ENCODE results near the gene SPINK6.
A peak's percentile ranks its signal among the peaks of the same experiment; 100 is the strongest.

SPINK6 gene

DNA sequence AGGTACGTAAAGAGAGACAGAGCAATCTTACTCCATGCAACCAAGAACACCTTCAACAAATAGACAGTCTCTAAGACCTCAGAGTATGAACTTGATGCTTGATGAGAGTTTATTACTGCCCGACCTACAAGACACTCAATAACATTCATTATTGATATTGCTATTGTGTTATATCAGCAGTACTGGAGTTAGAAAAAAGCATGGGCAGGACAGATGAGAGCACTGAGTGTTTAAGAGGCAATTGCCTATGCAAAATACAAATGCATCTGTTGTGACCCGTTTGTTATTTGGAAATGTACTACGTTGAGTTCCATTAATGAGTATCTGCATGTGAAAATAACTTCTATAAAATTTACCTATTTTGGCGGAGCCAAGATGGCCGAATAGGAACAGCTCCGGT is 27.4 kb downstream of the SPINK6 start:
- no CpG with 5 or more reads among the region's 7 CpGs for WGBS (ENCODE audit: extremely low coverage, insufficient coverage, insufficient read length)

DNA sequence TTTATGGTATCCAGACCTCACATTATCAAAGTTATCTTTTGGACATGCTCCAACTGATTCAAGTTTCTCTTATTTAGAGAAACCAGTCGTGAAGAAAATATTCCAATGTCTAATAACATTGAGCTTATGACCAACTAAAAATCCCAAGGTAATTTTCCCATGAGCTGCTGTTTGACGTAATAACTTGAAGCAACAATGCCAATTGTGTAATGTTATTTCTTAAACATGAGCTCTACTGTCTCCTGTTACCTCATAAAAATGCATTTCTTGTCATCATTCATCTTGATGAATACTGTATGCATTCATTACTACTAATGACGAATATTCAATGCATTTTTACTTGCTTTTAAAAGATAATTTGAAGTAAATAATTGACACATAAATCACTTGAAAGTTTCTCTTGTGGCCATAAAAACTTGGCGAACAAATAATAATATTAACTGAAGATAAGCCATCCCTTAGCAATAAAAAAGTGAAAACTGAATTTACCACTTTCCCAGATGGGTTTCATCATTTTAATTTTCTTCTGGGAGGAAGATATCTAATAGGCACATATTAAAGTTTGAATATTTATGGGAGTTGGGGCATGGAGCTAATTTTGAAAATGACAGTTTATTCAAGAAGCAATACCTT is 35.1 kb downstream of the SPINK6 start:
- H3K4ac ChIP-seq (ENCODE audit: low read depth, low read length) = no peak overlapping the region
- H3K27me3 ChIP-seq (ENCODE audit: insufficient read depth, low read length) = no peaks in the 10 kb centered on the region
- no peaks in the 10 kb centered on the region for H3K9me3 ChIP-seq (ENCODE audit: insufficient read depth, low read depth, low read length)
- no peak overlapping the region for H3K4me3 ChIP-seq (ENCODE audit: low read depth, low read length)
- no peak overlapping the region for H3K27ac ChIP-seq (ENCODE audit: low read depth, low read length)
- no peaks in the 10 kb centered on the region for H3K79me2 ChIP-seq (ENCODE audit: control insufficient read depth, insufficient read depth, low read length, poor library complexity)
- H4K91ac ChIP-seq (ENCODE audit: low read depth, low read length) = no peak overlapping the region
- no peak overlapping the region for H3K4me2 ChIP-seq (ENCODE audit: low read length)
- H2AFZ ChIP-seq (ENCODE audit: insufficient read depth, low read length, poor library complexity) = no peak overlapping the region
- WGBS (ENCODE audit: extremely low coverage, insufficient coverage, insufficient read length) = no CpG with 5 or more reads among the region's 4 CpGs
- H4K8ac ChIP-seq (ENCODE audit: low read depth, low read length) = no peak overlapping the region
- H2BK120ac ChIP-seq (ENCODE audit: insufficient read depth, low read length, poor library complexity) = no peak overlapping the region
- peak in 1 of 2 donors; percentile 7 for DNase-seq
- no peak overlapping the region for H3K18ac ChIP-seq (ENCODE audit: low read length)
- H3K36me3 ChIP-seq (ENCODE audit: control insufficient read depth in 1 of 2, insufficient read depth in 2 of 2, low read length in 2 of 2) = no peaks in the 10 kb centered on the region
- no peak overlapping the region for H2BK12ac ChIP-seq (ENCODE audit: low read length)
- H3K23ac ChIP-seq (ENCODE audit: low read length) = no peak overlapping the region
- no peak overlapping the region for H2BK5ac ChIP-seq (ENCODE audit: low read depth, low read length, poor library complexity)
- no peak overlapping the region for H4K12ac ChIP-seq (ENCODE audit: low read depth, low read length)
- H3K4me1 ChIP-seq (ENCODE audit: control insufficient read depth in 1 of 2, insufficient read depth in 2 of 2, low read length in 2 of 2) = no peaks in the 10 kb centered on the region
- H3K9ac ChIP-seq (ENCODE audit: low read length) = no peak overlapping the region
- H3K79me1 ChIP-seq (ENCODE audit: low read length) = no peaks in the 10 kb centered on the region
- H3K14ac ChIP-seq (ENCODE audit: low read length) = no peak overlapping the region
- H2AK5ac ChIP-seq (ENCODE audit: low read length) = no peak overlapping the region

More for the DNA sequence above, 27.4 kb downstream of the SPINK6 start:
- no peak overlapping the region for H3K4me2 ChIP-seq (ENCODE audit: low read length)
- no peaks in the 10 kb centered on the region for H3K79me1 ChIP-seq (ENCODE audit: low read length)
- H2BK12ac ChIP-seq (ENCODE audit: low read length) = no peak overlapping the region
- H2BK5ac ChIP-seq (ENCODE audit: low read depth, low read length, poor library complexity) = no peak overlapping the region
- H2AFZ ChIP-seq (ENCODE audit: insufficient read depth, low read length, poor library complexity) = no peak overlapping the region
- no peak overlapping the region for H3K14ac ChIP-seq (ENCODE audit: low read length)
- H3K4ac ChIP-seq (ENCODE audit: low read depth, low read length) = no peak overlapping the region
- no peak overlapping the region for H2AK5ac ChIP-seq (ENCODE audit: low read length)
- no peaks in the 10 kb centered on the region for H3K36me3 ChIP-seq (ENCODE audit: control insufficient read depth in 1 of 2, insufficient read depth in 2 of 2, low read length in 2 of 2)
- H3K9me3 ChIP-seq (ENCODE audit: insufficient read depth, low read depth, low read length) = no peaks in the 10 kb centered on the region
- no peak overlapping the region for H3K4me3 ChIP-seq (ENCODE audit: low read depth, low read length)
- no peak overlapping the region for H2BK120ac ChIP-seq (ENCODE audit: insufficient read depth, low read length, poor library complexity)
- no peak overlapping the region for H3K9ac ChIP-seq (ENCODE audit: low read length)
- no peak overlapping the region for H3K23ac ChIP-seq (ENCODE audit: low read length)
- H3K18ac ChIP-seq (ENCODE audit: low read length) = no peak overlapping the region
- H3K79me2 ChIP-seq (ENCODE audit: control insufficient read depth, insufficient read depth, low read length, poor library complexity) = no peaks in the 10 kb centered on the region
- H4K8ac ChIP-seq (ENCODE audit: low read depth, low read length) = no peak overlapping the region
- DNase-seq = no peak
- no peak overlapping the region for H4K91ac ChIP-seq (ENCODE audit: low read depth, low read length)
- no peak overlapping the region for H3K27ac ChIP-seq (ENCODE audit: low read depth, low read length)
- H4K12ac ChIP-seq (ENCODE audit: low read depth, low read length) = no peak overlapping the region
- H3K4me1 ChIP-seq (ENCODE audit: control insufficient read depth in 1 of 2, insufficient read depth in 2 of 2, low read length in 2 of 2) = no peaks in the 10 kb centered on the region
- no peaks in the 10 kb centered on the region for H3K27me3 ChIP-seq (ENCODE audit: insufficient read depth, low read length)

DNA sequence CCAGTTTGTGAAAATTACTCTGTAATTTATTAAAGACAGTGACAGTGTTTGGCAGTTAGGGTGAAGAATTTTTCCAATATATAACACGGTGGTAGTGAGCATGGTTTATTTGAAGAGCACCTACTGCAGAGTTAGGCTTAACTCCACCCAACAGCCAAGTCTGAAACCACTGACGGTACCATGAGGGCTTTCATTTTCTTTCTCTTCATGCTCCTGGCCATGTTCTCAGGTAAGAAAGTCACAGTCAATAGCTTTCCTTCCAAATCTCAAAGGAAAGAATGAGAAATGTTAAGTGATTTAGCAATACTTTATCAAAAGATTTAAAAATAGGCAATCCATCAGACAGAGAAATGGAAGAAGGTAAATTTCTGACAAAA is 35.6 kb downstream of the SPINK6 start, which contains the start of gene MARCOL:
Gene MARCOL (plus strand): TSS at position 108 of the 377 bp plus-strand sequence. CDS start 73 bp downstream, at position 181.
- Histone ChIP-seq H3K27me3 (ENCODE audit: insufficient read depth, low read length) (no peaks in the 10 kb centered on the region), H4K91ac (ENCODE audit: low read depth, low read length) (no peak within 1 kb of the TSS), H3K4me2 (ENCODE audit: low read length) (no peak within 1 kb of the TSS)

DNA sequence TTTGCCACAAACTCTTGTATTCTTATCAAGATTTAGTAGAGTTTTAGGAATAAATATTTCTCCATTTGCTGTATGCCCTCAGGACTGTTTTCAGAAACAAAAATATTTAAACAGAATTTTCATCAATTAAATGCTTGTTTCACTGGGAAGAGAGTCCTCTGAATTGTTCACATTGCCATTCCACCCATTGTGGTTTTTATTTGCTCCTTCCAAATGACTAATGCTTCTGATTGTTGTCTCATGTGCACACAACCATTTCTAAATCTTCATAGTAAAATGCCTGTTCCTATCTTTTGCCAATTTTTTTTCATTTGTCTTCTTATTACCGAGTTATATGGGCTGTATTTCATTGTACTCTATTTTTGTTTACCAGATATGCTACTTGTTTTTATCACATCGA is 46.1 kb downstream of the SPINK6 start:
- Histone ChIP-seq H4K8ac (ENCODE audit: low read depth, low read length) (no peak overlapping the region), H4K12ac (ENCODE audit: low read depth, low read length) (no peak overlapping the region), H2BK12ac (ENCODE audit: low read length) (no peak overlapping the region), H3K23ac (ENCODE audit: low read length) (no peak overlapping the region), H3K4ac (ENCODE audit: low read depth, low read length) (no peak overlapping the region), H3K79me1 (ENCODE audit: low read length) (no peaks in the 10 kb centered on the region), H3K14ac (ENCODE audit: low read length) (no peak overlapping the region), H4K91ac (ENCODE audit: low read depth, low read length) (no peak overlapping the region), H3K4me3 (ENCODE audit: low read depth, low read length) (no peak overlapping the region), H3K18ac (ENCODE audit: low read length) (no peak overlapping the region), H2AFZ (ENCODE audit: insufficient read depth, low read length, poor library complexity) (no peak overlapping the region), H3K27me3 (ENCODE audit: insufficient read depth, low read length) (no peaks in the 10 kb centered on the region), H3K9ac (ENCODE audit: low read length) (no peak overlapping the region), H3K4me2 (ENCODE audit: low read length) (no peak overlapping the region), H2AK5ac (ENCODE audit: low read length) (no peak overlapping the region), H3K79me2 (ENCODE audit: control insufficient read depth, insufficient read depth, low read length, poor library complexity) (no peaks in the 10 kb centered on the region), H3K27ac (ENCODE audit: low read depth, low read length) (no peak overlapping the region), H2BK120ac (ENCODE audit: insufficient read depth, low read length, poor library complexity) (no peak overlapping the region), H2BK5ac (ENCODE audit: low read depth, low read length, poor library complexity) (no peak overlapping the region), H3K4me1 (ENCODE audit: control insufficient read depth in 1 of 2, insufficient read depth in 2 of 2, low read length in 2 of 2) (no peaks in the 10 kb centered on the region), H3K36me3 (ENCODE audit: control insufficient read depth in 1 of 2, insufficient read depth in 2 of 2, low read length in 2 of 2) (no peaks in the 10 kb centered on the region), H3K9me3 (ENCODE audit: insufficient read depth, low read depth, low read length) (no peaks in the 10 kb centered on the region)
- no peak for DNase-seq
- WGBS (ENCODE audit: extremely low coverage, insufficient coverage, insufficient read length) = no CpG with 5 or more reads among the region's 2 CpGs

More for the DNA sequence above, 35.6 kb downstream of the SPINK6 start, which contains the start of gene MARCOL:
- H3K36me3 ChIP-seq (ENCODE audit: control insufficient read depth in 1 of 2, insufficient read depth in 2 of 2, low read length in 2 of 2) = no peaks in the 10 kb centered on the region
- no peak within 1 kb of the TSS for H3K18ac ChIP-seq (ENCODE audit: low read length)
- H3K79me2 ChIP-seq (ENCODE audit: control insufficient read depth, insufficient read depth, low read length, poor library complexity) = no peaks in the 10 kb centered on the region
- no peak for DNase-seq
- H4K8ac ChIP-seq (ENCODE audit: low read depth, low read length) = no peak within 1 kb of the TSS
- no peak within 1 kb of the TSS for H2BK120ac ChIP-seq (ENCODE audit: insufficient read depth, low read length, poor library complexity)
- no CpG with 5 or more reads among the region's 2 CpGs for WGBS (ENCODE audit: extremely low coverage, insufficient coverage, insufficient read length)
- no peak within 1 kb of the TSS for H3K23ac ChIP-seq (ENCODE audit: low read length)
- no peak within 1 kb of the TSS for H2AK5ac ChIP-seq (ENCODE audit: low read length)
- no peak within 1 kb of the TSS for H3K14ac ChIP-seq (ENCODE audit: low read length)
- no peak within 1 kb of the TSS for H2BK12ac ChIP-seq (ENCODE audit: low read length)
- no peak within 1 kb of the TSS for H3K4me3 ChIP-seq (ENCODE audit: low read depth, low read length)
- H4K12ac ChIP-seq (ENCODE audit: low read depth, low read length) = no peak within 1 kb of the TSS
- H3K27ac ChIP-seq (ENCODE audit: low read depth, low read length) = no peak within 1 kb of the TSS
- H2AFZ ChIP-seq (ENCODE audit: insufficient read depth, low read length, poor library complexity) = no peak within 1 kb of the TSS
- no peak within 1 kb of the TSS for H2BK5ac ChIP-seq (ENCODE audit: low read depth, low read length, poor library complexity)
- H3K79me1 ChIP-seq (ENCODE audit: low read length) = no peaks in the 10 kb centered on the region
- H3K4ac ChIP-seq (ENCODE audit: low read depth, low read length) = no peak within 1 kb of the TSS
- no peaks in the 10 kb centered on the region for H3K9me3 ChIP-seq (ENCODE audit: insufficient read depth, low read depth, low read length)
- no peaks in the 10 kb centered on the region for H3K4me1 ChIP-seq (ENCODE audit: control insufficient read depth in 1 of 2, insufficient read depth in 2 of 2, low read length in 2 of 2)
- H3K9ac ChIP-seq (ENCODE audit: low read length) = no peak within 1 kb of the TSS

Data from trophoblast cell (in vitro differentiated cells and primary cell).